GM21619 (cell line): ENCODE measurements around the gene ACADL.

ENCODE experiments used
- ATAC-seq: cut with Tn5 transposase; IDR thresholded peaks from one replicate; pipeline ENCODE4 v1.9.1; 2021; ENCODE audit not compliant: unreplicated experiment

The ACADL gene

DNA sequence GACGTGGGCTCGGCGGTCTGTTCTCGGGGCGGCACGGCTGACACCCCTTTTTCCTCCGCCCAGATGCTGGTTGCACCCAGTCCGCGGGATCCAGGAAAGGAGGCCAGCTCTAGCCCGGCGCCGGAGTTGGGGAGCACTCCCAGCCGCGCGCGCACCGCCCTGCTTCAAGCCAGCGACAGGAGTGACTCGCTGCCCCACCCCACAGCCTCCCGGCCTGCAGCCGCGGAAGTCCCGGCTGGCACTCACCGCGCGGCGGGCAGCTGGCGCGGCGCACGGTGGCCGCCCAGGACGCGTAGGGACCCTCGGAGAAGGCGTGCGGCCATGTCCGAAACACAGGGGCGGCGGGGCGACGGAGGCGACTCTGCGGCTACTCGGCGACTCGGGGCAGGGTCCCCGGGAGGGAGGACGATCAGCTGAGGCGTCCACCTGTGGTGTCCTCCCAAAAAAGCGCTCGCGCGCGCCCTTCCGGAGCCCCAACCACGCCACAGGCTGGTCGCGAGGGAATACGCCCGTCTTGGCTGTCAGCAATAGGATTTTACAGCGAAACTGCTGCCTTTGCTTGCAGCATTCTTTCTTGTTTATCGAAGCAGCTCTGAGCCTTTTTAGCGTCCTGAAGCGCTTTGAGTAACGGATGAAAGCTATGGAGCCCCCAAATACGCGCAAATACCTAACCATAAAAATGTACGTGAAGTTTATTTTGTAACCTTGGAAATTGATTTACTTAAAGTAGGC lies at the start of gene ACADL:
ACADL (minus strand) TSS at position 507 of the 732 bp plus-strand sequence; CDS start at position 323, 184 bp downstream.
- no peak for ATAC-seq

DNA sequence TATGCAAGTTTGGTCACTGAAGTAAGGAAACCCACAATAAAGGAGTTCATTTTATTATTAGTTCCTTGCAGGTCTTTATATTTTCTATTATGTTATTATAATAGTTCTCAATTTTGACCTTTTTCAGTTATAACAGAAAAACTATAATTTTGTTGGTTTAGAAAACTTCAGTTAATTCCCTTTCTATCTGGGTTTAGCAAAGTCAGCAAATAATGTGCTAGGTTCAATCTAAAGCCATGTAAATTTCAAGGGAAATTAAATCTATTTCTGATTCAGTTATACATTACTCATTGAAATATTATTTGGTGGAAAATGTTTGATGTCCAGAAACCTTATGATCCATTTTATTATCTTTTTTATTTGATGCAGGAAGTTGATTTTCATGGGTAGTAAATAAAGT lies 46.1 kb upstream of the ACADL start:
- ATAC-seq: no peak

DNA sequence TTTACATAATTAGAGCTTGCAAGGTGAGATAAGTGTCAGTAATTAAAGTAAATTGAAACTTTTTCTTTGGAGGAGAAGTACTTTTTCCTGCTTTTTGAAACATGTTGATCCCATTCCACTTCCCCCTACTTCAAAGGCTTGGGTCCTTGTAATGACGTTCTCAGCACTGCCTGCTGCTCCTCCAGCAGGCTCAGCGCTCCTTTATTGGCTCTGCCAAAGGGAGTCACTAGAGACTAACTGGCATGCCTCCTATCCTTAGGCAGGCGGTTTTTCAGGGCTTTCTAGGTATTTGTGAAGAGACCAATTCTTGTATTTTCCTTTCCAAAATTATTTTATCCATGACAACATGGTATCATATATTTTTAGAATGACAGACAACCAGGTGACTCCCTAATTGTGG lies 43.9 kb upstream of the ACADL start:
- ATAC-seq: no peak

DNA sequence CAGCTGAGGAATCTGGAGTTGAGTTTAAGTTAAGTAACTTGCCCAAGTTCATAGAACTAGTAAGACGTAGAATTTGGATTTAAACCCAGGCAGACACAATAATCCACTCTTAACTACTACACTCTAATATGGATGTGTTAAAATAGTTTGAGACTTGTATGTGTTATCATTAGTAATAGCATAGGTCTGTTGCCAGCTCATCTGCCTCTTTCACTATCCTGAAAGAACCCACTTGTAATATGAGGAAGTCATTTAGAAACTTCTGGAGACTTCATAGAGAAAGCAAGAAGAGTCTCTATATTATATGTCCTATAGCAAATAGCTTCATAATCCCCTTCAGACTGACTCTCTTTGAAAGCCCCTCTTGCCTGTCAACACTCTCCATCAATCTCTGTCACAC lies 43.0 kb upstream of the ACADL start:
- no peak for ATAC-seq

DNA sequence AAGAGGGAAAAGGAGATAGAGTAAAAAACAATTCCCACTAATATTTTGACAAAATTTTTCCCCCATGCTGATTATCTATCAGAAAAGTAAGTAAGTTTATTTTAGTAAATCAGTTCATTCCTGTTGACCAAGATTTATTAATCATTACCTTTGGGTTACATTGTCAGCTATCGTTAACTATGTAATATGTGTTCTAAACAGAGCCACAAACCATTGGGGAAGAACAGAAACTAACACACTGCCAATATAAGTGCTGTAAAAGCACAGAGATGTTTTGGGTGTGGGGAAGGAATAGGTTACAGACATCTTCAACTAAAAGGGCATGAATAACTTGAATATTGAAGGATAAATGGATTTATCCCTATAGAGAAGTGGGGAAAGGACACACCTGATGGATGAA lies 42.5 kb upstream of the ACADL start:
- peak; percentile 50 for ATAC-seq

- ATAC-seq: no peak
Observed at GRCh38 chr2:210264282-210264681, 39.0 kb upstream of the ACADL start.

DNA sequence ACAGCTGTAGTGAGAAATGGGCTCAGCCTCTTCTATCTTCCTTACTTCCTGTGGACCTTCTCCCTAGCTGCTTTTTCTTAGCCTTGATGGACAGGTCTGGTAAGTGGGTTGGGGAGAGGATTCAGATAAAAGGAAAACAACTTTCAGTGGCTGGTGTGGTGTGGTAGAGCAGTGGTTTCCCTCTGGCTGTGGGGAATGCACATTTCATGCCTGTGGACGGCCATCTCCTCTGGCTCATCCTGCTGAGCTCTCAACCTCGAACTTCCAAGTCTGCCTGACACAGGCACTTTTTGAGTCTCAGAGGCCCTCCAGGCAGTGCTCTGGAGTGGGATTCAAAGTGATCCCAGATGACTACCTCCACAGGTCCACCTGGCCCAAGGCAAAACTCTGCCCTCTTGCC lies 38.6 kb upstream of the ACADL start:
- no peak for ATAC-seq

GRCh38 chr2:210262036-210262435 lies 36.8 kb upstream of the ACADL start:
- ATAC-seq: no peak

DNA sequence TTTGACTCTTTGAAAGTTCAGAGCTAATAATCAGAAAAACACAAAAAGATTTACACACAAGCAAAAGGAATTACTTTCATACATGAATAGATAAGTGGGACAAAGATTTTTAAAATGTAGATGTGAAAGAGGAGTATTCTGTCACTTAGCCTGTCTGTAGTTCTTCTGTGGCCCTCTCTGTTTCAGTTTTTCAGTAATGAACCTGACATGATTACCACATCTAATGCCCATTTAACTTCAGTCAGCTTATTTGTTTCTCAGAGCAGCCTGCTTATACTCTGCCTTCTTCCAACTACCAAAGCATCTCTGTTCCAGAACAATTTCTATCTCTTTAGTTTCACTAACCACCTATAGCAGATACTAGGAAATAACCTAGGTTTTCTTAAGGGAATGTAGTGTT lies 34.4 kb upstream of the ACADL start:
- no peak for ATAC-seq

- ATAC-seq: no peak
Observed at GRCh38 chr2:210252699-210253606, 27.7 kb upstream of the ACADL start.

GRCh38 chr2:210250622-210251021 lies 25.4 kb upstream of the ACADL start:
- ATAC-seq: no peak

GRCh38 chr2:210233487-210233886 lies 8.2 kb upstream of the ACADL start:
- ATAC-seq: no peak

DNA sequence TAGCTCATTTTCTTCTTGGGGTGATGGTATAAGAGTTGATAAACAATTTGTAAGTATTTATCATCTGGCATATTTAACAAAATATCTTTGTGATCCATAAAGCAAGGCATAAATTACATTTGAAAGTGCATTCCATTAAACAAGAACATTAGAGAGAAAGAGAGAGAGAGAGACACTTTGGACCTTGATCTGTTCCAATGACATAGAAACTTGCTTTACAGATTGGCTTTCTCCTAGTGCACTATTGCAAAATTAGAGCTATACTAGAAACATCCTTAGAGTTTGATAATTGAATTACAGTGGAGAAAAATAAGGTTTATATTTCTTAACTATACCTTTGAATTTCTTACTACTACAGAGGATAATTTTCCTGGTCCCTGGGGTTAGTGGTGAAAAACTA lies 5.7 kb upstream of the ACADL start:
- no peak for ATAC-seq

DNA sequence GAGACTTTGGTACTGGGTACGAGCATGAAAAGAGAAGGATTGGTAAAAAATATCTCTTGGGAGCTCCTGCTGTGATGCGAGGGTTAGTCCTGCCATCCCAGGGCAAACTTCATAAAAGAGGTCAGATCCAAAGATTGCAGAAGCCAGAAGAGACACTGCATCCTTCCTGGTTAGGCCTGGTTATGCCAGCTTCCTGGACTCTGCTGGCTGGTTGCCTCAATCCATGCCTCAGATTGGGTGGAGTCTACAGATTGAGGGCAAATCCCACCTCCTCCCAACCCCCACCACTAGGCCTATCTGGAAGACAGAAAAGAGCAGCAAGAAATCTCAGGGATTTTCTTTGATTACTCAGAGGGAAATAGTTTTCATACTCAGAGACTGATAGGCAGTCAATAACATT lies 5.3 kb upstream of the ACADL start:
- ATAC-seq: no peak

GRCh38 chr2:210228586-210228985 lies 3.3 kb upstream of the ACADL start:
- ATAC-seq: no peak

DNA sequence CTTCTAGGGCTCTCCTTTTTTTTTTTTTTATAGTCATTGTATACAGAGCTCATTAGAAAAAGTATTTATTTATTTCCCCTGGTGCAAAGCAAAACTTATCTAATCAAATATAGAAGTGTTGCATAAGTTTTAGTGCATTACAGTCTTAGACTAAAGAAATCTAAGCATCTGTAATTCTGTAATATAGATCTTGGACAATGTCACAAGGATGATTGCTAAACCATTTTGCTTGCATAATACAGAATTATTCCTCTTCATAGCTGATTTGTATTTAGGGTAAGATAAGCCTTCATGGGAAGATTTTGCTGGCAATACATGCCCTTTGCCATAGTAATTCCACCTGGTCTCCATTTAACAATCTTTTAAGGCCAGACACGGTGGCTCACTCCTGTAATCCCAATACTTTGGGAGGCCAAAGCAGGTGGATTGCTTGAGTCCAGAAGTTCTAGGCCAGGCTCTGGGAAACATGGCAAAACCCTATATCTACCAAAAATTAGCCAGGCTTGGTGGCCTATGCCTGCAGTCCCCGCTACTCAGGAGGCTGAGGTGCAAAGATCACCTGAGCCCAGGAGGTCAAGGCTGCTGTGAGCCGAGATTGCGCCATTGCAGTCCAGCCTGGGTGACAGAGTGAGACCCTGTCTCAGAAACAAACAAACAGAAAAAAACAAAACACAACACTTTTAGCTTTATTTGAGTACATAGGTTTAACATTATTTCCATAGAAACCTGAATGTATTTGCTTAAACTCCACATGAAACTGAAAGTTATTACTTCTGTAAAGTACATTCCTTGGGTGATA lies 2.2 kb upstream of the ACADL start:
- ATAC-seq: no peak

- ATAC-seq: no peak
Observed at GRCh38 chr2:210226223-210226622, 976 bp upstream of the ACADL start.

DNA sequence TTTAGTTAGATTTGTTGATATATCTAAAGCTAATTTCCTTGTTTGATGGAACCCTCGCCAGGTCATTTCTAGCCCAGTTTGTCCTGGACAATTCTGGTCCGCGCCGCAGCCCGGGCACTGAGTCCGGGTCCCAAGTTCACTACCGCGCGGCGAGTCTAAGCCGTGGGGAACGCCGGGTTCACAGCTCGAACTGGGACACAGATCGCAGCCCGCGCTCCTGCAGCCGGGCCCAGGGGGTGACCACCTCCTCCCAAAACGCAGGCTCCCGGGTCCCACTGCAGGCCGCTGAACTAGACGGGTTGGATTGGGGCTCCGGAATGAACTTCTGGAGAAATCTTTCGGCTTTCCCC lies 681 bp downstream of the ACADL start:
- no peak for ATAC-seq

- no peak for ATAC-seq
Observed at GRCh38 chr2:210215120-210215519, 10.1 kb downstream of the ACADL start.

DNA sequence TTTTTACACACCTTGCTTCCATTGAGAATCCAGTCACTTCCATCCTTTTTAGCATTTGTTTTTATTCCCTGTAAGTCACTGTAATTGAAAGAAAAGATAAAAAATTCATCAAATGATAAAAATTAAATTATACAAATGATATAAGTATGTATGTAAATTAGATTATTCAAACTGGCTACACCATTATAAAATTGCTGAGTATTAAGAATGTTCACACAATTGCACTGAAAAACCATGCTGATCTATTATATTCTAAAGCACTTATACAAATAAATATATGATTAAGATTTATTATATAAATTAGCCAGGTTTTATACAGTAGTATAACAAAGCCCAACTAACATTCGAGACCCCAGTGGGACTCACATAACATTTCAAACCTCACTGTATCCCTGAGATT lies 15.1 kb downstream of the ACADL start:
- no peak for ATAC-seq

GRCh38 chr2:210207929-210208328 lies 17.3 kb downstream of the ACADL start:
- no peak for ATAC-seq

- ATAC-seq: no peak
Observed at GRCh38 chr2:210203558-210203957, 21.7 kb downstream of the ACADL start.
